Trophoblast cell (in vitro differentiated cells and primary cell): ENCODE results near the gene MALRD1.

Experiments used
- DNase-seq, 2 donors: peaks; one replicate each; pipeline ENCODE4 v3.0.0-alpha.2; 2016
- H2AFZ ChIP-seq: 2 replicates; pipeline ENCODE4 v1.6.1; 2013; ENCODE audit warnings: low read length, moderate library complexity, mild to moderate bottlenecking; ENCODE audit not compliant: insufficient read depth, poor library complexity
- H2AK5ac ChIP-seq: 2 replicates; pipeline ENCODE4 v1.6.1; 2013; ENCODE audit warnings: mild to moderate bottlenecking, low read length
- H2BK120ac ChIP-seq: 2 replicates; pipeline ENCODE4 v1.6.1; 2013; ENCODE audit warnings: low read length, mild to moderate bottlenecking, moderate library complexity; ENCODE audit not compliant: insufficient read depth, poor library complexity
- H2BK12ac ChIP-seq: 2 replicates; pipeline ENCODE4 v1.6.1; 2013; ENCODE audit warnings: mild to moderate bottlenecking, low read length, moderate library complexity
- H2BK5ac ChIP-seq: 2 replicates; pipeline ENCODE4 v1.6.1; 2013; ENCODE audit warnings: low read length, low read depth, moderate library complexity, mild to moderate bottlenecking; ENCODE audit not compliant: poor library complexity
- H3K14ac ChIP-seq: 2 replicates; pipeline ENCODE4 v1.6.1; 2013; ENCODE audit warnings: mild to moderate bottlenecking, low read length
- H3K18ac ChIP-seq: 2 replicates; pipeline ENCODE4 v1.6.1; 2013; ENCODE audit warnings: mild to moderate bottlenecking, low read length
- H3K23ac ChIP-seq: 2 replicates; pipeline ENCODE4 v1.6.1; 2013; ENCODE audit warnings: low read length
- H3K27ac ChIP-seq: 2 replicates; pipeline ENCODE4 v1.5.1; 2013; ENCODE audit warnings: low read depth, mild to moderate bottlenecking, inconsistent platforms, low read length, moderate library complexity
- H3K27me3 ChIP-seq: 2 replicates; pipeline ENCODE4 v1.6.1; 2013; ENCODE audit warnings: inconsistent platforms, mild to moderate bottlenecking, low read length, moderate library complexity; ENCODE audit not compliant: insufficient read depth
- H3K36me3 ChIP-seq, 2 experiments: 1 replicate in 1 of 2; 2 replicates in 1 of 2; pipeline ENCODE4 v1.6.1; 2013; ENCODE audit warnings: low read length in 2 of 2, mild to moderate bottlenecking in 2 of 2, moderate library complexity in 1 of 2; ENCODE audit not compliant: insufficient read depth in 2 of 2, control insufficient read depth in 1 of 2
- H3K4ac ChIP-seq: 2 replicates; pipeline ENCODE4 v1.6.1; 2013; ENCODE audit warnings: low read depth, mild to moderate bottlenecking, low read length, moderate library complexity
- H3K4me1 ChIP-seq, 2 experiments: 1 replicate in 1 of 2; 2 replicates in 1 of 2; pipeline ENCODE4 v1.6.1; 2013; ENCODE audit warnings: low read length in 2 of 2, mild to moderate bottlenecking in 2 of 2, moderate library complexity in 1 of 2; ENCODE audit not compliant: insufficient read depth in 2 of 2, control insufficient read depth in 1 of 2
- H3K4me2 ChIP-seq: 2 replicates; pipeline ENCODE4 v1.6.1; 2013; ENCODE audit warnings: inconsistent platforms, mild to moderate bottlenecking, low read length, moderate library complexity
- H3K4me3 ChIP-seq: 2 replicates; pipeline ENCODE4 v1.5.1; 2013; ENCODE audit warnings: mild to moderate bottlenecking, low read depth, low read length, inconsistent platforms
- H3K79me1 ChIP-seq: one replicate; pipeline ENCODE4 v1.6.1; 2013; ENCODE audit warnings: low read length
- H3K79me2 ChIP-seq: 2 replicates; pipeline ENCODE4 v1.6.1; 2013; ENCODE audit warnings: low read length, mild to moderate bottlenecking; ENCODE audit not compliant: control insufficient read depth, insufficient read depth, poor library complexity
- H3K9ac ChIP-seq: 2 replicates; pipeline ENCODE4 v1.6.1; 2013; ENCODE audit warnings: mild to moderate bottlenecking, low read length
- H3K9me3 ChIP-seq: 2 replicates; pipeline ENCODE4 v1.6.1; 2013; ENCODE audit warnings: low read depth, mild to moderate bottlenecking, control low read depth, inconsistent platforms, low read length; ENCODE audit not compliant: insufficient read depth
- H4K12ac ChIP-seq: 2 replicates; pipeline ENCODE4 v1.6.1; 2013; ENCODE audit warnings: low read depth, mild to moderate bottlenecking, low read length, moderate library complexity
- H4K8ac ChIP-seq: 2 replicates; pipeline ENCODE4 v1.6.1; 2013; ENCODE audit warnings: low read depth, mild to moderate bottlenecking, low read length, moderate library complexity
- H4K91ac ChIP-seq: one replicate; pipeline ENCODE4 v1.6.1; 2013; ENCODE audit warnings: low read depth, mild to moderate bottlenecking, low read length, moderate library complexity
- WGBS: extraction: QIAGEN DNeasy Blood & Tissue Kit; methylation state at CpG from one replicate; pipeline ENCODE4 v1.1.7; 2013; ENCODE audit warnings: missing lambda C conversion rate; ENCODE audit not compliant: insufficient read length, insufficient coverage; ENCODE audit errors: extremely low coverage; 5-methylcytosine and 5-hydroxymethylcytosine counted together

MALRD1 gene

GRCh38 chr10:19046679-19047078, 1.9 kb upstream of the MALRD1 start:
- DNase-seq, result no peak
- WGBS, result no CpG with 5 or more reads among the region's 1 CpG
- Histone ChIP-seq H3K79me1 (no peaks in the 10 kb centered on the region), H3K4ac (no peak overlapping the region), H3K23ac (no peak overlapping the region), H3K9me3 (no peaks in the 10 kb centered on the region), H3K27me3 (no peaks in the 10 kb centered on the region), H3K79me2 (no peaks in the 10 kb centered on the region), H4K8ac (no peak overlapping the region), H4K12ac (no peak overlapping the region), H3K4me1 (no peaks in the 10 kb centered on the region), H2BK120ac (no peak overlapping the region), H2AK5ac (no peak overlapping the region), H3K27ac (no peak overlapping the region), H3K14ac (no peak overlapping the region), H2BK12ac (no peak overlapping the region), H3K18ac (no peak overlapping the region), H2BK5ac (no peak overlapping the region), H3K4me2 (no peak overlapping the region), H3K4me3 (no peak overlapping the region), H3K36me3 (no peaks in the 10 kb centered on the region), H2AFZ (no peak overlapping the region), H4K91ac (no peak overlapping the region), H3K9ac (no peak overlapping the region)

- no peak overlapping the region for H3K9ac ChIP-seq
- H3K79me1 ChIP-seq, result no peaks in the 10 kb centered on the region
- H3K18ac ChIP-seq, result no peak overlapping the region
- no peak overlapping the region for H3K23ac ChIP-seq
- H3K4me1 ChIP-seq, result no peaks in the 10 kb centered on the region
- no peak overlapping the region for H2AK5ac ChIP-seq
- no peaks in the 10 kb centered on the region for H3K27me3 ChIP-seq
- H2BK120ac ChIP-seq, result no peak overlapping the region
- no peak for DNase-seq
- no peak overlapping the region for H4K12ac ChIP-seq
- H3K27ac ChIP-seq, result no peak overlapping the region
- no peaks in the 10 kb centered on the region for H3K79me2 ChIP-seq
- H4K91ac ChIP-seq, result no peak overlapping the region
- H3K4ac ChIP-seq, result no peak overlapping the region
- H2BK12ac ChIP-seq, result no peak overlapping the region
- no peak overlapping the region for H2BK5ac ChIP-seq
- no peaks in the 10 kb centered on the region for H3K36me3 ChIP-seq
- no peak overlapping the region for H4K8ac ChIP-seq
- no peak overlapping the region for H3K14ac ChIP-seq
- no peak overlapping the region for H3K4me2 ChIP-seq
- no peaks in the 10 kb centered on the region for H3K9me3 ChIP-seq
- no peak overlapping the region for H3K4me3 ChIP-seq
- no peak overlapping the region for H2AFZ ChIP-seq
- no CpG with 5 or more reads among the region's 3 CpGs for WGBS
Observed at GRCh38 chr10:19048891-19049290, 290 bp downstream of the MALRD1 start.

GRCh38 chr10:19049567-19049966, 966 bp downstream of the MALRD1 start:
- Histone ChIP-seq H2AK5ac (no peak overlapping the region), H3K79me1 (no peaks in the 10 kb centered on the region), H4K8ac (no peak overlapping the region), H3K4me2 (no peak overlapping the region), H4K91ac (no peak overlapping the region), H3K36me3 (no peaks in the 10 kb centered on the region), H4K12ac (no peak overlapping the region), H2BK5ac (no peak overlapping the region), H3K9ac (no peak overlapping the region), H3K23ac (no peak overlapping the region), H3K27ac (no peak overlapping the region), H2BK120ac (no peak overlapping the region), H3K27me3 (no peaks in the 10 kb centered on the region), H3K4me3 (no peak overlapping the region), H2BK12ac (no peak overlapping the region), H3K4ac (no peak overlapping the region), H3K4me1 (no peaks in the 10 kb centered on the region), H3K9me3 (no peaks in the 10 kb centered on the region), H3K18ac (no peak overlapping the region), H2AFZ (no peak overlapping the region), H3K14ac (no peak overlapping the region), H3K79me2 (no peaks in the 10 kb centered on the region)
- DNase-seq, result no peak
- no CpG with 5 or more reads among the region's 2 CpGs for WGBS

- H3K4ac ChIP-seq, result no peak overlapping the region
- no peak for DNase-seq
- H4K91ac ChIP-seq, result no peak overlapping the region
- H3K36me3 ChIP-seq, result no peaks in the 10 kb centered on the region
- H3K79me2 ChIP-seq, result no peaks in the 10 kb centered on the region
- H3K23ac ChIP-seq, result no peak overlapping the region
- H3K4me3 ChIP-seq, result no peak overlapping the region
- H3K18ac ChIP-seq, result no peak overlapping the region
- H2BK12ac ChIP-seq, result no peak overlapping the region
- H3K79me1 ChIP-seq, result no peaks in the 10 kb centered on the region
- no peak overlapping the region for H3K27ac ChIP-seq
- H3K14ac ChIP-seq, result no peak overlapping the region
- no peak overlapping the region for H2AK5ac ChIP-seq
- H2BK5ac ChIP-seq, result no peak overlapping the region
- H3K9me3 ChIP-seq, result no peaks in the 10 kb centered on the region
- H3K9ac ChIP-seq, result no peak overlapping the region
- H3K4me1 ChIP-seq, result no peaks in the 10 kb centered on the region
- no peak overlapping the region for H3K4me2 ChIP-seq
- H3K27me3 ChIP-seq, result no peaks in the 10 kb centered on the region
- WGBS, result no CpG with 5 or more reads among the region's 5 CpGs
- H2BK120ac ChIP-seq, result no peak overlapping the region
- no peak overlapping the region for H2AFZ ChIP-seq
- no peak overlapping the region for H4K12ac ChIP-seq
- H4K8ac ChIP-seq, result no peak overlapping the region
Observed at GRCh38 chr10:19054289-19054835, 5.8 kb downstream of the MALRD1 start.
